SK-N-SH (cell line): ENCODE results near the gene THADA. TPM values are rescaled to one million over a fixed set of nuclear protein-coding genes. Genes with fewer than 3 reads are reported as not detected.

Experiments used
- CTCF ChIA-PET: fragments of 300-600, 350-600 bp; formaldehyde crosslinking; extraction: SDS; loops from one replicate; lab custom pipeline; 2021; lab: Yijun Ruan, JAX
- POLR2A ChIA-PET: fragments of 350-600 bp; sonication (Branson Sonifier 250); formaldehyde crosslinking; extraction: SDS; loops from one replicate; lab custom pipeline; 2020; ENCODE audit warnings: antibody characterized with exemption, inconsistent platforms; lab: Yijun Ruan, JAX
- DNase-seq: peaks from one replicate; pipeline ENCODE4 v3.0.0; 2012
- H2AFZ ChIP-seq: fragments of 200-600 bp; sonication (generic); 2 replicates; pipeline ENCODE4 v1.8.1; 2016; ENCODE audit warnings: antibody characterized with exemption, mild to moderate bottlenecking, low read depth
- H3F3A ChIP-seq: fragments of 200-600 bp; sonication (generic); replicated peaks from 2 replicates; pipeline ENCODE3; 2016; ENCODE audit warnings: antibody characterized with exemption, mild to moderate bottlenecking; ENCODE audit not compliant: insufficient read depth
- H3K27ac ChIP-seq, 2 experiments: fragments of 200-500 bp in 1 of 2; fragments of 200-600 bp in 1 of 2; sonication (Bioruptor generic) in 1 of 2; sonication (generic), shearing (Covaris generic) in 1 of 2; 2 replicates each; pipeline versions ENCODE4 v1.5.1 to v1.6.1; 2014 to 2016; ENCODE audit warnings: low read depth in 2 of 2, inconsistent platforms in 1 of 2, low read length in 1 of 2, mild to moderate bottlenecking in 1 of 2, mixed read lengths in 1 of 2
- H3K27me3 ChIP-seq: fragments of 200-600 bp; sonication (generic), shearing (Covaris generic); 2 replicates; pipeline ENCODE4 v1.6.1; 2016; ENCODE audit warnings: mixed run types; ENCODE audit not compliant: insufficient read depth
- H3K36me3 ChIP-seq, 2 experiments: fragments of 200-500 bp in 1 of 2; fragments of 200-600 bp in 1 of 2; sonication (Bioruptor generic) in 1 of 2; sonication (generic) in 1 of 2; replicated peaks in 1 of 2; 2 replicates each; pipeline versions ENCODE3 to v1.5.1; 2014 to 2016; ENCODE audit warnings: low read length in 1 of 2, mild to moderate bottlenecking in 1 of 2; ENCODE audit not compliant: insufficient read depth in 2 of 2, control insufficient read depth in 1 of 2
- H3K4me1 ChIP-seq, 2 experiments: fragments of 200-500 bp in 1 of 2; fragments of 200-600 bp in 1 of 2; sonication (Bioruptor generic) in 1 of 2; sonication (generic), shearing (Covaris generic) in 1 of 2; 2 replicates each; pipeline versions ENCODE4 v1.5.1 to v1.6.1; 2014 to 2016; ENCODE audit warnings: low read depth in 1 of 2, low read length in 1 of 2, mixed run types in 1 of 2; ENCODE audit not compliant: insufficient read depth in 2 of 2, control insufficient read depth in 1 of 2
- H3K4me2 ChIP-seq: fragments of 200-600 bp; sonication (generic), shearing (Covaris generic); 2 replicates; pipeline ENCODE4 v1.6.1; 2017; ENCODE audit warnings: mixed run types
- H3K4me3 ChIP-seq, 2 experiments: fragments of 200-500 bp in 1 of 2; fragments of 200-600 bp in 1 of 2; sonication (Bioruptor generic) in 1 of 2; sonication (generic), shearing (Covaris generic) in 1 of 2; 2 replicates each; pipeline versions ENCODE4 v1.5.1 to v1.8.1; 2014 to 2016; ENCODE audit warnings: low read depth in 2 of 2, inconsistent platforms in 1 of 2, low read length in 1 of 2, mild to moderate bottlenecking in 1 of 2, mixed read lengths in 1 of 2, moderate library complexity in 1 of 2
- H3K79me2 ChIP-seq: fragments of 200-600 bp; sonication (generic); 2 replicates; pipeline ENCODE4 v1.8.1; 2017; ENCODE audit warnings: mild to moderate bottlenecking; ENCODE audit not compliant: insufficient read depth
- H3K9ac ChIP-seq: fragments of 200-600 bp; sonication (generic); 2 replicates; pipeline ENCODE4 v1.6.1; 2017; ENCODE audit warnings: mixed run types
- H3K9me2 ChIP-seq: fragments of 200-600 bp; sonication (generic); 2 replicates; pipeline ENCODE4 v1.6.1; 2017; ENCODE audit warnings: mixed run types
- H3K9me3 ChIP-seq: fragments of 200-600 bp; sonication (generic); 2 replicates; pipeline ENCODE4 v1.6.1; 2017; ENCODE audit warnings: mixed run types, mild to moderate bottlenecking, moderate library complexity
- H4K20me1 ChIP-seq: fragments of 200-600 bp; sonication (generic); 2 replicates; pipeline ENCODE4 v1.6.1; 2017; ENCODE audit warnings: mild to moderate bottlenecking, mixed run types; ENCODE audit not compliant: insufficient read depth
- CHD2 ChIP-seq: fragments of 150-350 bp; IDR thresholded peaks from 2 replicates; pipeline ENCODE4 v1.6.1; 2018; ENCODE audit warnings: low read length; ENCODE audit not compliant: partially characterized antibody
- EZH2phosphoT487 ChIP-seq: fragments of 200-600 bp; sonication (generic); IDR thresholded peaks from 2 replicates; pipeline ENCODE4 v1.6.1; 2017; ENCODE audit warnings: low read depth, mixed run types, mild to moderate bottlenecking, antibody characterized with exemption, moderate library complexity, borderline replicate concordance
- FOSL2 ChIP-seq: IDR thresholded peaks from 2 replicates; pipeline ENCODE4 v1.4.0; 2012; ENCODE audit warnings: low read depth, mild to moderate bottlenecking, moderate library complexity, borderline replicate concordance
- FOXJ3 ChIP-seq: sonication (generic); formaldehyde crosslinking; IDR thresholded peaks from 2 replicates; pipeline ENCODE4 v1.5.1; 2020; ENCODE audit warnings: mild to moderate bottlenecking, missing genetic modification reagents
- JUND ChIP-seq: IDR thresholded peaks from 2 replicates; pipeline ENCODE4 v1.4.0; 2012
- MEF2A ChIP-seq: IDR thresholded peaks from 2 replicates; pipeline ENCODE4 v1.4.0; 2012; ENCODE audit warnings: low read depth, borderline replicate concordance
- NFIC ChIP-seq: IDR thresholded peaks from 2 replicates; pipeline ENCODE4 v1.4.0; 2012; ENCODE audit warnings: borderline replicate concordance
- NRF1 ChIP-seq: IDR thresholded peaks from 2 replicates; pipeline ENCODE4 v1.6.1; 2012; ENCODE audit warnings: low read depth, mild to moderate bottlenecking, low read length
- POLR2AphosphoS5 ChIP-seq: IDR thresholded peaks from 2 replicates; pipeline ENCODE4 v1.6.1; 2012; ENCODE audit warnings: low read depth, low read length
- RAD21 ChIP-seq: IDR thresholded peaks from 2 replicates; pipeline ENCODE4 v1.6.1; 2012; ENCODE audit warnings: mild to moderate bottlenecking, low read length
- RFX5 ChIP-seq: IDR thresholded peaks from 2 replicates; pipeline ENCODE4 v1.6.1; 2012; ENCODE audit warnings: mild to moderate bottlenecking, improper control_type of control experiment, low read length
- RXRA ChIP-seq: IDR thresholded peaks from 2 replicates; pipeline ENCODE4 v1.4.0; 2012; ENCODE audit warnings: low read depth, mild to moderate bottlenecking, borderline replicate concordance
- SIN3A ChIP-seq: IDR thresholded peaks from 2 replicates; pipeline ENCODE4 v1.6.1; 2012; ENCODE audit warnings: low read depth, mild to moderate bottlenecking, low read length, moderate library complexity, borderline replicate concordance
- TCF12 ChIP-seq: IDR thresholded peaks from 2 replicates; pipeline ENCODE4 v1.4.0; 2012
- TEAD4 ChIP-seq: IDR thresholded peaks from 2 replicates; pipeline ENCODE4 v1.4.0; 2012; ENCODE audit warnings: mild to moderate bottlenecking, borderline replicate concordance; ENCODE audit not compliant: insufficient read depth
- polyA plus RNA-seq, 3 experiments: library from polyadenylated mRNA; depleted of rRNA; stranded (reverse); fragments of >200 nt; gene quantifications; 2 replicates each; pipeline ENCODE4 v1.2.3, GENCODE V29; 2012
- TF ChIP-seq, protein P1 (sequence below): fragments of 150-350 bp; IDR thresholded peaks from 2 replicates; pipeline ENCODE4 v1.6.1; 2016; ENCODE audit warnings: mild to moderate bottlenecking, low read depth, low read length
- TF ChIP-seq, protein P2 (sequence below): IDR thresholded peaks from 2 replicates; pipeline ENCODE4 v1.4.0; 2012; ENCODE audit warnings: low read depth, borderline replicate concordance
- TF ChIP-seq, protein P3 (sequence below): IDR thresholded peaks from 2 replicates; pipeline ENCODE4 v1.4.0; 2012; ENCODE audit warnings: low read depth, borderline replicate concordance
- TF ChIP-seq, protein P4 (sequence below): fragments of 150-350 bp; IDR thresholded peaks from 2 replicates; pipeline ENCODE4 v1.6.1; 2017; ENCODE audit warnings: antibody characterized with exemption, low read length, low read depth, borderline replicate concordance
- TF ChIP-seq, protein P5 (sequence below): IDR thresholded peaks from 2 replicates; pipeline ENCODE4 v1.4.0; 2012; ENCODE audit warnings: low read depth
- TF ChIP-seq, protein P6 (sequence below): fragments of 200-600 bp; sonication (generic); IDR thresholded peaks from 2 replicates; pipeline ENCODE4 v1.6.1; 2017; ENCODE audit warnings: antibody characterized with exemption, mild to moderate bottlenecking, moderate library complexity
- TF ChIP-seq, protein P7 (sequence below): IDR thresholded peaks from 2 replicates; pipeline ENCODE4; 2012

Gene THADA
- polyA plus RNA-seq, 1 of the 3 experiments (the other 2 are of a cell fraction) = 25.6 TPM

DNA sequence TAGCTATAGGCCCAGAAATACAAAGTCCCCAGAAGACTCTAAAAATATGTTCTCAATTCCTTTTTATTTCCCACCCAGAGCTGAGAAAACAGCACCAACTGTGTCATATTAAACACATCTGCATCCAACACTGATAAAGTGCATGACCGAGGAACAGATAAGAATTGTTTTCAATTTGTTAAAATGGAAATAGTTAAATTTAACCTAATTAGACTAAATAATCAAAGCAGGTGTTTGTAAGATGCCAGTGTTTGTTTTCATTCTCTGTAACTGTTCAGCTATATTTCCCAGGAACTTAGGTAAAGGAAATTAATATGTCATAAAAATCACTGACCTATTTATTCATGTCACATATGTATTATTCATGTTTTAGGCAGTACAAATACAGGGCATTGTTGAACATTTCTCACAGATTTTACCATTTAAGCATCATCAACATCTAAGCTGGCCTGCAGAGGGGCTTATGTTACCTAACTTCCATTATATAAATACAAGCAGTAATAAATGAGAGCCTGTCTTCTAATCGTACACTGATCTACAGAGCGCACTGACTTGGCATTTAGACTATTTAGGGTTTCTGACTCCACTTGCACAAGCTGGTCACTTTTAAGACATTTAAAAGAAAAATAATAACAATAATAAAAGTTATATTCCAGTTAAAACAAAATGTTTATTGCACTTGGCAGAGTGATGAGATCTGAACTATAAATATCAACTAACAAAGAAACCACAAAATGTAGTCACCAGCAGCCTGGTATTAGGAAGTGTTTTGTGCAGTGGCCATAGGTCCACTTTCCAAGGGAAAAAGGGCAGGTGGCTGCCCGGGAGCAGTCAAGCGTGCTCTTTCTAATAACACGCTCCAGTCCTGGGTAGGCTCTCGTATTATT, 282.8 kb downstream of the THADA start (continued):
- peak; percentile 50; the same call in 1 of the 2 replicates for TF ChIP-seq POLR2AphosphoS5
- TF ChIP-seq FOXJ3 (CRISPR knock-in tag) = peak; percentile 68; the same call in 1 of the 2 replicates
- TF ChIP-seq, protein P1, sequence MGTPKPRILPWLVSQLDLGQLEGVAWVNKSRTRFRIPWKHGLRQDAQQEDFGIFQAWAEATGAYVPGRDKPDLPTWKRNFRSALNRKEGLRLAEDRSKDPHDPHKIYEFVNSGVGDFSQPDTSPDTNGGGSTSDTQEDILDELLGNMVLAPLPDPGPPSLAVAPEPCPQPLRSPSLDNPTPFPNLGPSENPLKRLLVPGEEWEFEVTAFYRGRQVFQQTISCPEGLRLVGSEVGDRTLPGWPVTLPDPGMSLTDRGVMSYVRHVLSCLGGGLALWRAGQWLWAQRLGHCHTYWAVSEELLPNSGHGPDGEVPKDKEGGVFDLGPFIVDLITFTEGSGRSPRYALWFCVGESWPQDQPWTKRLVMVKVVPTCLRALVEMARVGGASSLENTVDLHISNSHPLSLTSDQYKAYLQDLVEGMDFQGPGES = no peak
- peak; percentile 88 for TF ChIP-seq TCF12
- TF ChIP-seq, protein P2, sequence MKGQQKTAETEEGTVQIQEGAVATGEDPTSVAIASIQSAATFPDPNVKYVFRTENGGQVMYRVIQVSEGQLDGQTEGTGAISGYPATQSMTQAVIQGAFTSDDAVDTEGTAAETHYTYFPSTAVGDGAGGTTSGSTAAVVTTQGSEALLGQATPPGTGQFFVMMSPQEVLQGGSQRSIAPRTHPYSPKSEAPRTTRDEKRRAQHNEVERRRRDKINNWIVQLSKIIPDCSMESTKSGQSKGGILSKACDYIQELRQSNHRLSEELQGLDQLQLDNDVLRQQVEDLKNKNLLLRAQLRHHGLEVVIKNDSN = no peak
- TF ChIP-seq RFX5 = no peak; the same call in 1 of the 2 replicates
- peak; percentile 92 for TF ChIP-seq MEF2A
- peak; percentile 80 for TF ChIP-seq NFIC
- TF ChIP-seq NRF1 = no peak
- TF ChIP-seq SIN3A = no peak; the same call in 1 of the 2 replicates
- peak; percentile 16 for TF ChIP-seq RAD21
- TF ChIP-seq FOSL2 = peak; percentile 71; the same call in 1 of the 2 replicates
- TF ChIP-seq, protein P3, sequence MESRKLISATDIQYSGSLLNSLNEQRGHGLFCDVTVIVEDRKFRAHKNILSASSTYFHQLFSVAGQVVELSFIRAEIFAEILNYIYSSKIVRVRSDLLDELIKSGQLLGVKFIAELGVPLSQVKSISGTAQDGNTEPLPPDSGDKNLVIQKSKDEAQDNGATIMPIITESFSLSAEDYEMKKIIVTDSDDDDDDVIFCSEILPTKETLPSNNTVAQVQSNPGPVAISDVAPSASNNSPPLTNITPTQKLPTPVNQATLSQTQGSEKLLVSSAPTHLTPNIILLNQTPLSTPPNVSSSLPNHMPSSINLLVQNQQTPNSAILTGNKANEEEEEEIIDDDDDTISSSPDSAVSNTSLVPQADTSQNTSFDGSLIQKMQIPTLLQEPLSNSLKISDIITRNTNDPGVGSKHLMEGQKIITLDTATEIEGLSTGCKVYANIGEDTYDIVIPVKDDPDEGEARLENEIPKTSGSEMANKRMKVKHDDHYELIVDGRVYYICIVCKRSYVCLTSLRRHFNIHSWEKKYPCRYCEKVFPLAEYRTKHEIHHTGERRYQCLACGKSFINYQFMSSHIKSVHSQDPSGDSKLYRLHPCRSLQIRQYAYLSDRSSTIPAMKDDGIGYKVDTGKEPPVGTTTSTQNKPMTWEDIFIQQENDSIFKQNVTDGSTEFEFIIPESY = no peak
- TF ChIP-seq, protein P4, sequence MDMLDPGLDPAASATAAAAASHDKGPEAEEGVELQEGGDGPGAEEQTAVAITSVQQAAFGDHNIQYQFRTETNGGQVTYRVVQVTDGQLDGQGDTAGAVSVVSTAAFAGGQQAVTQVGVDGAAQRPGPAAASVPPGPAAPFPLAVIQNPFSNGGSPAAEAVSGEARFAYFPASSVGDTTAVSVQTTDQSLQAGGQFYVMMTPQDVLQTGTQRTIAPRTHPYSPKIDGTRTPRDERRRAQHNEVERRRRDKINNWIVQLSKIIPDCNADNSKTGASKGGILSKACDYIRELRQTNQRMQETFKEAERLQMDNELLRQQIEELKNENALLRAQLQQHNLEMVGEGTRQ = no peak
- TF ChIP-seq TEAD4 = peak; percentile 63; the same call in 1 of the 2 replicates

DNA sequence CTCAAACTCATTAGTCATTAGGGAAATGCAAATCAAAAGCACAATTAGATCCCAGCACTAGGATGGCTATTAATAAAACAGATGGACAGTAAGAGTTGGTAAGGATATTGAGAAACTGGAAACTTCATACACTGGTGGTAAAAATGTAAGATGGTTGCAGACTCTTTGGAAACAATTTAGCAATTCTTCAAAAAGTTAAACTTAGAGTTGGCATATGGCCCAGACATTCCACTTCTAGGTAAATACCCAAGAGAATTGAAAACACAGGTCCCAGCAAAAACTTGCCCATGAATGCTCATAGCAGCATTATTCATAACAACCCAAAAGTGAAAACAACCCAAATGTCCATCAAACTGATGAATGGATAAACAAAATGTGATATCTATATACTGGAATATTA, 284.6 kb downstream of the THADA start:
- DNase-seq = no peak
- peaks cover 10 to 21% of the 10 kb centered on the region in 2 experiments for H3K4me1 ChIP-seq
- H3K27me3 ChIP-seq = no peaks in the 10 kb centered on the region
- ChIA-PET CTCF (interaction anchor here (2.5 to 3.6 kb wide), 2 partner anchors 34 to 173 kb away, joined by 19 to 21 read pairs; no protein-coding TSS in a partner anchor), POLR2A (no interaction called here)
- H3K9me3 ChIP-seq = no peaks in the 10 kb centered on the region
- H4K20me1 ChIP-seq = no peaks in the 10 kb centered on the region
- peak overlapping the region; percentile 6 to 98; a peak in 3 of 4 replicates for H3K27ac ChIP-seq
- H3K4me3 ChIP-seq = no peak overlapping the region
- no peak overlapping the region for H3K9ac ChIP-seq
- H3K79me2 ChIP-seq = no peaks in the 10 kb centered on the region
- H3K9me2 ChIP-seq = no peaks in the 10 kb centered on the region
- H3K4me2 ChIP-seq = no peak overlapping the region
- H3K36me3 ChIP-seq = peaks cover 0 to 3% of the 10 kb centered on the region in 2 experiments
- H2AFZ ChIP-seq = no peak overlapping the region
- peaks cover 24% of the 10 kb centered on the region for H3F3A ChIP-seq
- TF ChIP-seq, protein P5, sequence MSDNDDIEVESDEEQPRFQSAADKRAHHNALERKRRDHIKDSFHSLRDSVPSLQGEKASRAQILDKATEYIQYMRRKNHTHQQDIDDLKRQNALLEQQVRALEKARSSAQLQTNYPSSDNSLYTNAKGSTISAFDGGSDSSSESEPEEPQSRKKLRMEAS = no peak
- TF ChIP-seq RXRA (no peak), CHD2 (no peak), FOXJ3 (CRISPR knock-in tag) (no peak), JUND (no peak; the same call in 1 of the 2 replicates), EZH2phosphoT487 (no peak)
- TF ChIP-seq, protein P6, sequence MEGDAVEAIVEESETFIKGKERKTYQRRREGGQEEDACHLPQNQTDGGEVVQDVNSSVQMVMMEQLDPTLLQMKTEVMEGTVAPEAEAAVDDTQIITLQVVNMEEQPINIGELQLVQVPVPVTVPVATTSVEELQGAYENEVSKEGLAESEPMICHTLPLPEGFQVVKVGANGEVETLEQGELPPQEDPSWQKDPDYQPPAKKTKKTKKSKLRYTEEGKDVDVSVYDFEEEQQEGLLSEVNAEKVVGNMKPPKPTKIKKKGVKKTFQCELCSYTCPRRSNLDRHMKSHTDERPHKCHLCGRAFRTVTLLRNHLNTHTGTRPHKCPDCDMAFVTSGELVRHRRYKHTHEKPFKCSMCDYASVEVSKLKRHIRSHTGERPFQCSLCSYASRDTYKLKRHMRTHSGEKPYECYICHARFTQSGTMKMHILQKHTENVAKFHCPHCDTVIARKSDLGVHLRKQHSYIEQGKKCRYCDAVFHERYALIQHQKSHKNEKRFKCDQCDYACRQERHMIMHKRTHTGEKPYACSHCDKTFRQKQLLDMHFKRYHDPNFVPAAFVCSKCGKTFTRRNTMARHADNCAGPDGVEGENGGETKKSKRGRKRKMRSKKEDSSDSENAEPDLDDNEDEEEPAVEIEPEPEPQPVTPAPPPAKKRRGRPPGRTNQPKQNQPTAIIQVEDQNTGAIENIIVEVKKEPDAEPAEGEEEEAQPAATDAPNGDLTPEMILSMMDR = no peak
- TF ChIP-seq, protein P7, sequence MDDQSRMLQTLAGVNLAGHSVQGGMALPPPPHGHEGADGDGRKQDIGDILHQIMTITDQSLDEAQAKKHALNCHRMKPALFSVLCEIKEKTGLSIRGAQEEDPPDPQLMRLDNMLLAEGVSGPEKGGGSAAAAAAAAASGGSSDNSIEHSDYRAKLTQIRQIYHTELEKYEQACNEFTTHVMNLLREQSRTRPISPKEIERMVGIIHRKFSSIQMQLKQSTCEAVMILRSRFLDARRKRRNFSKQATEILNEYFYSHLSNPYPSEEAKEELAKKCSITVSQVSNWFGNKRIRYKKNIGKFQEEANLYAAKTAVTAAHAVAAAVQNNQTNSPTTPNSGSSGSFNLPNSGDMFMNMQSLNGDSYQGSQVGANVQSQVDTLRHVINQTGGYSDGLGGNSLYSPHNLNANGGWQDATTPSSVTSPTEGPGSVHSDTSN = peak; percentile 73
- TF ChIP-seq, protein P2 = no peak
